Ectodermal cell (in vitro differentiated cells): ENCODE measurements around the gene PLCB4. TPM values are rescaled to one million over a fixed set of nuclear protein-coding genes. Genes with fewer than 3 reads are reported as not detected.

Experiments
- H3K27ac ChIP-seq: 2 replicates; pipeline ENCODE4 v1.7.0; 2013; ENCODE audit warnings: mild to moderate bottlenecking, low read depth, low read length; ENCODE audit not compliant: insufficient read depth, poor library complexity, severe bottlenecking
- H3K27me3 ChIP-seq: 2 replicates; pipeline ENCODE4 v1.7.0; 2013; ENCODE audit warnings: mild to moderate bottlenecking, low read length; ENCODE audit not compliant: insufficient read depth, control insufficient read depth, poor library complexity, severe bottlenecking
- H3K36me3 ChIP-seq: one replicate; pipeline ENCODE4 v1.7.0; 2013; ENCODE audit warnings: low read length; ENCODE audit not compliant: control insufficient read depth, insufficient read depth
- H3K4me1 ChIP-seq: one replicate; pipeline ENCODE4 v1.7.0; 2013; ENCODE audit warnings: low read length; ENCODE audit not compliant: control insufficient read depth, insufficient read depth
- H3K4me3 ChIP-seq: 2 replicates; pipeline ENCODE4 v1.7.0; 2013; ENCODE audit warnings: low read depth, low read length, control low read depth; ENCODE audit not compliant: insufficient read depth
- H3K9me3 ChIP-seq: 2 replicates; pipeline ENCODE4 v1.7.0; 2013; ENCODE audit warnings: mild to moderate bottlenecking, low read length, moderate library complexity; ENCODE audit not compliant: control insufficient read depth
- WGBS, 2 experiments: methylation state at CpG; one replicate each; pipeline ENCODE4 v1.1.7; 2013; ENCODE audit warnings: missing lambda C conversion rate in 2 of 2; 5-methylcytosine and 5-hydroxymethylcytosine counted together
- polyA plus RNA-seq, 4 experiments: library from polyadenylated mRNA; stranded (reverse); fragments of 50-300 nt; gene quantifications; one replicate each; pipeline ENCODE4 v1.2.3, GENCODE V29; 2013

The PLCB4 gene
- 19.9 TPM for polyA plus RNA-seq (2013, experiment 1 of 4)
- 25.2 TPM for polyA plus RNA-seq (2013, experiment 2 of 4)
- polyA plus RNA-seq (2013, experiment 3 of 4) = 17.7 TPM
- polyA plus RNA-seq (2013, experiment 4 of 4) = 19.4 TPM

GRCh38 chr20:9068841-9069663, at the start of gene PLCB4:
Gene PLCB4 (plus strand): TSS chr20:9069087. CDS start chr20:9307815, 238,728 bp downstream.
- Histone ChIP-seq H3K36me3 (no peaks in the 10 kb centered on the region), H3K4me1 (peaks cover 29% of the 10 kb centered on the region), H3K4me3 (peak within 1 kb of the TSS; percentile 84), H3K9me3 (no peaks in the 10 kb centered on the region), H3K27me3 (no peaks in the 10 kb centered on the region), H3K27ac (peak within 1 kb of the TSS; percentile 53)
- WGBS, 2 experiments = 1 to 2% methylated on average over 74 to 75 of the region's 75 CpGs

DNA sequence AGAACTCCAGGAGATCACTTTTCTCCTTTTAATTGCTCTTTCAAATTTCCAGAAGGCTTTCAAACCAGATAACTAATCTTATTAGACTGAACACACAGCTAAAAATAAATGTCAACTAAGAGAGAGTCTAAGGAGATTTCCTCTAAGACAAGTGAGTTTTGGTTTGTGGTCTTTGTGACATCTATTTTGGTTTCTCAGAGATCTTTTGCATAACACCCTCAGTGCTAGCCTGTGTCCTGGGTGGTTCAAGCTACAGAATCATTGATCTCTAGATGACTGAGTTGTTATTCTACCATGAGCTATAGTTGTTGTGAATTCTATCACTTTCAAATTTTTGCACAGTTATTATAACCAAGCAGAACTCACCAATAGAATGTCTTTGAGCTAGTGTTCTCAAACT, 49.1 kb upstream of the PLCB4 start:
- no peaks in the 10 kb centered on the region for H3K27me3 ChIP-seq
- H3K27ac ChIP-seq = no peak overlapping the region
- H3K36me3 ChIP-seq = no peaks in the 10 kb centered on the region
- H3K4me3 ChIP-seq = no peak overlapping the region
- H3K4me1 ChIP-seq = peaks cover 3% of the 10 kb centered on the region
- H3K9me3 ChIP-seq = no peaks in the 10 kb centered on the region

GRCh38 chr20:9021216-9021615, 47.7 kb upstream of the PLCB4 start:
- no peaks in the 10 kb centered on the region for H3K27me3 ChIP-seq
- H3K4me3 ChIP-seq = no peak overlapping the region
- WGBS, 2 experiments = 91 to 93% methylated on average over 3 of the region's 3 CpGs

GRCh38 chr20:9021699-9022098, 47.2 kb upstream of the PLCB4 start:
- H3K4me1 ChIP-seq = no peaks in the 10 kb centered on the region
- H3K36me3 ChIP-seq = no peaks in the 10 kb centered on the region
- no peaks in the 10 kb centered on the region for H3K27me3 ChIP-seq
- no peaks in the 10 kb centered on the region for H3K9me3 ChIP-seq
- H3K4me3 ChIP-seq = no peak overlapping the region
- no peak overlapping the region for H3K27ac ChIP-seq
- 36 to 39% methylated on average over 2 of the region's 2 CpGs for WGBS, 2 experiments

More at GRCh38 chr20:9021216-9021615, 47.7 kb upstream of the PLCB4 start:
- H3K27ac ChIP-seq = no peak overlapping the region
- H3K9me3 ChIP-seq = no peaks in the 10 kb centered on the region
- H3K36me3 ChIP-seq = no peaks in the 10 kb centered on the region
- no peaks in the 10 kb centered on the region for H3K4me1 ChIP-seq

- Histone ChIP-seq H3K36me3 (no peaks in the 10 kb centered on the region), H3K9me3 (no peaks in the 10 kb centered on the region), H3K27me3 (no peaks in the 10 kb centered on the region), H3K27ac (no peak overlapping the region), H3K4me3 (no peak overlapping the region), H3K4me1 (no peaks in the 10 kb centered on the region)
- WGBS, 2 experiments = 92% methylated on average over 1 of the region's 2 CpGs
These were observed 46.5 kb upstream of the PLCB4 start for GRCh38 chr20:9022376-9022775.

- H3K27ac ChIP-seq = no peak overlapping the region
- WGBS, 2 experiments = 93 to 98% methylated on average over 3 to 4 of the region's 4 CpGs
- no peaks in the 10 kb centered on the region for H3K36me3 ChIP-seq
- no peaks in the 10 kb centered on the region for H3K4me1 ChIP-seq
- H3K4me3 ChIP-seq = no peak overlapping the region
- H3K27me3 ChIP-seq = no peaks in the 10 kb centered on the region
- no peaks in the 10 kb centered on the region for H3K9me3 ChIP-seq
These were observed 44.3 kb upstream of the PLCB4 start for GRCh38 chr20:9024606-9025005.

GRCh38 chr20:9025011-9025410, 43.9 kb upstream of the PLCB4 start:
- no peak overlapping the region for H3K27ac ChIP-seq
- no peaks in the 10 kb centered on the region for H3K4me1 ChIP-seq
- no peaks in the 10 kb centered on the region for H3K9me3 ChIP-seq
- H3K36me3 ChIP-seq = no peaks in the 10 kb centered on the region
- 95 to 96% methylated on average over 5 of the region's 5 CpGs for WGBS, 2 experiments
- H3K4me3 ChIP-seq = no peak overlapping the region
- no peaks in the 10 kb centered on the region for H3K27me3 ChIP-seq

- H3K36me3 ChIP-seq = no peaks in the 10 kb centered on the region
- H3K9me3 ChIP-seq = no peaks in the 10 kb centered on the region
- no peaks in the 10 kb centered on the region for H3K27me3 ChIP-seq
- no peak overlapping the region for H3K27ac ChIP-seq
- H3K4me1 ChIP-seq = no peaks in the 10 kb centered on the region
- WGBS, 2 experiments = 92 to 95% methylated on average over 2 to 4 of the region's 4 CpGs
- H3K4me3 ChIP-seq = no peak overlapping the region
These were observed 43.2 kb upstream of the PLCB4 start for GRCh38 chr20:9025643-9026042.

DNA sequence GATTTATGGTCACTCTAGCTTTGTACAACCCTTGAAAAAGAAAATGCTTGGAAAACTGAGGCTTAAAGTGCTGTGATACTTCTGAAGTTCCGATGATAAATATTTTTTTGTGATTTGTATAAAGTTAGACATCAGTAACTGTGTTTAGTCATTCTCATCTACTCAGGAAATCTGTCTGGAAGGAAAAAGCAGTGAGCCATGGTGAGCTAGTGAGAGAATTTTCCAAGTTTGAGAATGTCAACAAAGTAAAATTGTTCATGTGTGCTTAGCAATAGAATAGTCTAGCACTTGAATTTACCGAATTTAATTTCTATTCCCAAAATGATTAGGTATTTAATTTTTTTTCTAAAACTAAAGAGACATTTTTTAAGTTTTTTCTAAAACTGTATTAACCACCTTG, 41.3 kb upstream of the PLCB4 start:
- H3K4me3 ChIP-seq = no peak overlapping the region
- WGBS, 2 experiments = 98 to 100% methylated on average over 2 of the region's 2 CpGs
- H3K36me3 ChIP-seq = no peaks in the 10 kb centered on the region
- H3K27me3 ChIP-seq = no peaks in the 10 kb centered on the region
- no peaks in the 10 kb centered on the region for H3K4me1 ChIP-seq
- H3K9me3 ChIP-seq = no peaks in the 10 kb centered on the region
- H3K27ac ChIP-seq = no peak overlapping the region

DNA sequence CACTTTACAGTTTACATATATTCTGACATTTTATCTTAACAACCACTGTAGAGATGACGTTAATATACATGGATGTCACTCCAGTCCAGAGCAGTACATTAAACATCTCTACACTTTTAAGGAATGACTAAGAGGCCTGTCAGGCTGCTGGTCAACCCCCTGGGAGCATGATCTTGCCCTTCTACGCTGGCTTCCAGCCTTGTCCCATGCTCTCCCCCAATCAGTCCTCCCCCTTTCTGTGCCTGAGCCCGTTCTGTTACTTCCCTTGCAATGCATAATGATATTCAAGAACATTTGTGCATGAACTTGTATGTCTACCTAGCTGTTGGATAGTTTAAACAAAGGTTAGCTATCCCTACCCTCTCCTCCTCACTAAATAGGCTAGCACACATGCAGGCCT, 40.5 kb upstream of the PLCB4 start:
- no peaks in the 10 kb centered on the region for H3K9me3 ChIP-seq
- H3K4me3 ChIP-seq = no peak overlapping the region
- H3K4me1 ChIP-seq = no peaks in the 10 kb centered on the region
- no peak overlapping the region for H3K27ac ChIP-seq
- WGBS, 2 experiments = 89 to 93% methylated on average over 3 of the region's 3 CpGs
- H3K27me3 ChIP-seq = no peaks in the 10 kb centered on the region
- H3K36me3 ChIP-seq = no peaks in the 10 kb centered on the region
